Tibial artery (tissue), 4 donors: ENCODE measurements around the gene BMP10.

Source experiments
- DNase-seq, 2 donors: peaks; one replicate each; pipeline ENCODE4 v3.0.0-alpha.2; 2019
- H3K27ac ChIP-seq, 2 donors: fragments of 200-600 bp; sonication (generic) in 1 of 2; 1 replicate in 1 of 2; 2 replicates in 1 of 2; pipeline ENCODE4 v1.5.1; 2018 to 2019; ENCODE audit warnings: mild to moderate bottlenecking in 1 of 2
- H3K27me3 ChIP-seq, 2 donors: fragments of 200-600 bp; sonication (generic) in 1 of 2; one replicate each; pipeline versions ENCODE4 v1.5.1 to v1.6.0; 2016 to 2019
- H3K36me3 ChIP-seq, 3 donors: fragments of 200-600 bp; sonication (generic) in 2 of 3; one replicate each; pipeline ENCODE4 v1.5.1; 2016 to 2019; ENCODE audit warnings: mild to moderate bottlenecking in 2 of 3
- H3K4me1 ChIP-seq, 4 donors: fragments of 200-600 bp; sonication (generic) in 2 of 4; 1 replicate in 3 of 4; 2 replicates in 1 of 4; pipeline ENCODE4 v1.5.1; 2016 to 2019
- H3K4me3 ChIP-seq, 2 donors: fragments of 200-600 bp; sonication (generic) in 1 of 2; 1 replicate in 1 of 2; 2 replicates in 1 of 2; pipeline ENCODE4 v1.5.1; 2018 to 2019; ENCODE audit warnings: mild to moderate bottlenecking in 2 of 2
- H3K9me3 ChIP-seq, 3 donors: fragments of 200-600 bp; sonication (generic) in 1 of 3; one replicate each; pipeline ENCODE4 v1.5.1; 2016 to 2019
- intact Hi-C: fragments of 100-400 bp; cut with DNase I; formaldehyde crosslinking; loops from one replicate; pipeline ENCODE4 v1.15.0; 2023; ENCODE audit warnings: low total_unique reads
- TF ChIP-seq, protein P1 (sequence below), 2 experiments: fragments of 200-600 bp in 1 of 2; fragments of 450-650 bp in 1 of 2; IDR thresholded peaks; one replicate each; pipeline ENCODE4 v1.5.1; 2017 to 2019; ENCODE audit warnings: antibody characterized with exemption in 2 of 2, mild to moderate bottlenecking in 1 of 2, moderate library complexity in 1 of 2

The BMP10 gene

DNA sequence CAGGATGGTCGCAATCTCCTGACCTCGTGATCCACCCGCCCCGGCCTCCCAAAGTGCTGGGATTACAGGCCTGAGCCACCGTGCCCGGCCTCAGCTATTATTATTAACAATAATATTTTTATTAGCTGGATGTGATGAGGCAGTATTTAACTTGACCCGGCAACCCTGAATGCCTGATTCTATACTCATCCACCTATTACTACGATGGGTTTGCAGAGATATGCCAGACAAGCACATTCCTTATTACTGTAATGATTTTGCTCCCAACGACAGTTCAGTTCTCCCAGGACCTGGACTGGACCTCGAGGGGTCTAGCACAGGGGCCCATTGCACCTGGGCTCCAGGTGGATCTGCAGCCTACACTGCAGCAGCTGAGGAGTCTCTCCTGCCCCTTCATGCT lies 32.6 kb downstream of the BMP10 start:
- DNase-seq: no peak
- Histone ChIP-seq H3K9me3 (no peaks in the 10 kb centered on the region), H3K4me3 (no peak overlapping the region), H3K36me3 (no peaks in the 10 kb centered on the region), H3K4me1 (no peaks in the 10 kb centered on the region), H3K27me3 (no peaks in the 10 kb centered on the region), H3K27ac (no peak overlapping the region)
- TF ChIP-seq, protein P1, sequence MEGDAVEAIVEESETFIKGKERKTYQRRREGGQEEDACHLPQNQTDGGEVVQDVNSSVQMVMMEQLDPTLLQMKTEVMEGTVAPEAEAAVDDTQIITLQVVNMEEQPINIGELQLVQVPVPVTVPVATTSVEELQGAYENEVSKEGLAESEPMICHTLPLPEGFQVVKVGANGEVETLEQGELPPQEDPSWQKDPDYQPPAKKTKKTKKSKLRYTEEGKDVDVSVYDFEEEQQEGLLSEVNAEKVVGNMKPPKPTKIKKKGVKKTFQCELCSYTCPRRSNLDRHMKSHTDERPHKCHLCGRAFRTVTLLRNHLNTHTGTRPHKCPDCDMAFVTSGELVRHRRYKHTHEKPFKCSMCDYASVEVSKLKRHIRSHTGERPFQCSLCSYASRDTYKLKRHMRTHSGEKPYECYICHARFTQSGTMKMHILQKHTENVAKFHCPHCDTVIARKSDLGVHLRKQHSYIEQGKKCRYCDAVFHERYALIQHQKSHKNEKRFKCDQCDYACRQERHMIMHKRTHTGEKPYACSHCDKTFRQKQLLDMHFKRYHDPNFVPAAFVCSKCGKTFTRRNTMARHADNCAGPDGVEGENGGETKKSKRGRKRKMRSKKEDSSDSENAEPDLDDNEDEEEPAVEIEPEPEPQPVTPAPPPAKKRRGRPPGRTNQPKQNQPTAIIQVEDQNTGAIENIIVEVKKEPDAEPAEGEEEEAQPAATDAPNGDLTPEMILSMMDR (IDR thresholded peaks at IDR 0.05): no peak
- intact Hi-C loops: loop anchor here (5.0 kb wide), 1 partner anchor 86 kb away; no protein-coding TSS in a partner anchor

DNA sequence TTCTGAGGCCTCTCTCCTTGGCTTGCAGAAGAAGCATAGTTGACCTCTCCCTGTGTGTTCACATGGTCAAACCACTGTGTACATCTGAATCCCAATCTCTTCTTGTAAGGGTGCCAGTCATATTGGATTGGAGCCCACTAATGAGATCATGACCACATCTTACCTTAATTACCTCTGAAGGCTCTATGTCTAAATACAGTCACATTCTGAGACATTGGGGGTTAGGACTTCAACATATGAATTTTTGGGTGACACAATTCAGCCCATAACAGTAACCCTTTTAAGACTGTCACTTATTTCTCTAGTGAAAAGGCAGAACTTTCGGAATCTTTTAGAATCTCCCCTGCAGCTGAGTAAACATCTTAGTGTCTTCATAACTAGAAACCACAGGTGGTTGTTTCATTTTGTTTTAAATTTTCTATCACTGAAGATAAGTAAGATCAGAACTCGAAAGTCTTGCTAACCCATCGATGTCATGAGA lies 33.3 kb downstream of the BMP10 start:
- TF ChIP-seq, protein P1 (IDR thresholded peaks at IDR 0.05): no peak
- Histone ChIP-seq H3K4me3 (no peak overlapping the region), H3K27ac (no peak overlapping the region), H3K27me3 (no peaks in the 10 kb centered on the region), H3K4me1 (peaks cover 0 to 3% (median 1%) of the 10 kb centered on the region in 4 donors), H3K9me3 (no peaks in the 10 kb centered on the region), H3K36me3 (no peaks in the 10 kb centered on the region)
- intact Hi-C loops: loop anchor here (5.0 kb wide), 1 partner anchor 86 kb away; no protein-coding TSS in a partner anchor
- DNase-seq: no peak

DNA sequence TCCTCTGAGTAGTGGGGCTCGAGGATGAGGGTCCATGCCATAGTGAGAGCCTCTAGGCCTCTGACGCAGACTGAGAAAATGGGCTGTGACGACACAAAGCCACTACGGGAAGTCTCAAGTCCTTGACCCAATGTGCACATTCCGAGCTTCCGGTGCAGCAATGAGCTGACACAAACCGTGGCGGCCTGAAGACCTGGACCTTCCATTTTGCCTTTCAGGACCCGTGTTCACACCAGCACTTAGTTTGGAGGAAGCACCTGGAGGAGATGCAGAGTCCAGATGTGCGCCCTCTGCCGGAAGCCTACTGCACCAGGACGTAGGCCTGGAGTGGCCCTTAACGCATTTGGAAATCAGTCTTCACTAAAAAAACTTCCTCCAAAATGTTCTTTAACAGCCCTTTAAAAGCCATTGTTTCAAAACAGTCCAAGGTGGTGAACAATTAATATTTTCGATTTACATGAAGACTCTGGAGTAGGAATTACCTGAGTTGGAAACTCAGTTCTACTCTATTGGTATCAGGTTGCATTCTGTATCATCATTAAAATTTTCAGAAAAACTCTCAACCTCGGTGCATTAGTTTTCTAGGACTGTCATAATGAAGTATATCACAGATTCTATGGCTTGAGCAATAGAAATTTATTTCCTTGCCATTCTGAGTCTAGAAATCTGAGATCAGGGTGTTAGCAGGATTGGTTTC lies 33.9 kb downstream of the BMP10 start:
- Histone ChIP-seq H3K36me3 (no peaks in the 10 kb centered on the region), H3K27ac (no peak overlapping the region), H3K4me3 (no peak overlapping the region), H3K9me3 (no peaks in the 10 kb centered on the region), H3K4me1 (peaks cover 0 to 9% (median 5%) of the 10 kb centered on the region in 4 donors), H3K27me3 (no peaks in the 10 kb centered on the region)
- intact Hi-C loops: loop anchor here (5.0 kb wide), 1 partner anchor 85 kb away; no protein-coding TSS in a partner anchor
- TF ChIP-seq, protein P1 (IDR thresholded peaks at IDR 0.05): peak; percentile 56 to 57
- peak; percentile 69 to 74 for DNase-seq

DNA sequence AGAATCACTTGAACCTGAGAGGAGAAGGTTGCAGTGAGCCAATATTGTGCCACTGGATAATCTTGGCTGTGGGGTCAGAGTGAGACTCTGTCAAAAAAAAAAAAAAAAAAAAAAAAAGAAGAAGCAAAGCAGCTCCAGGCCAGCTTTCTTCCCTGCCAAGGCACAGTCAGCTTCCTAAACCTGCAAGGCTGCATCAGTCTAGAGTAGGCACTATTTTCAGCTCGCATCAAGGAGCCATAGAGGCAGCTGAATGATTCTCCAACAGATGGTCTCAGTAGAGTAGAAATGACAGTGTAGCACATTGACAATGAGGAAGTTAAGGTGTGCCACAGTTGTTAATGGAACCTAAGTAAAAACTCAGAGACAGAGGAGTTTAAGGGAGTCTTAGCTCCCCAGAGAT lies 35.6 kb downstream of the BMP10 start:
- Histone ChIP-seq H3K27ac (no peak overlapping the region), H3K9me3 (no peaks in the 10 kb centered on the region), H3K4me3 (no peak overlapping the region), H3K27me3 (no peaks in the 10 kb centered on the region), H3K36me3 (no peaks in the 10 kb centered on the region), H3K4me1 (peaks cover 0 to 26% (median 22%) of the 10 kb centered on the region in 4 donors)
- intact Hi-C loops: loop anchor here (5.0 kb wide), 1 partner anchor 83 kb away; no protein-coding TSS in a partner anchor
- TF ChIP-seq, protein P1 (IDR thresholded peaks at IDR 0.05): no peak
- DNase-seq: no peak

DNA sequence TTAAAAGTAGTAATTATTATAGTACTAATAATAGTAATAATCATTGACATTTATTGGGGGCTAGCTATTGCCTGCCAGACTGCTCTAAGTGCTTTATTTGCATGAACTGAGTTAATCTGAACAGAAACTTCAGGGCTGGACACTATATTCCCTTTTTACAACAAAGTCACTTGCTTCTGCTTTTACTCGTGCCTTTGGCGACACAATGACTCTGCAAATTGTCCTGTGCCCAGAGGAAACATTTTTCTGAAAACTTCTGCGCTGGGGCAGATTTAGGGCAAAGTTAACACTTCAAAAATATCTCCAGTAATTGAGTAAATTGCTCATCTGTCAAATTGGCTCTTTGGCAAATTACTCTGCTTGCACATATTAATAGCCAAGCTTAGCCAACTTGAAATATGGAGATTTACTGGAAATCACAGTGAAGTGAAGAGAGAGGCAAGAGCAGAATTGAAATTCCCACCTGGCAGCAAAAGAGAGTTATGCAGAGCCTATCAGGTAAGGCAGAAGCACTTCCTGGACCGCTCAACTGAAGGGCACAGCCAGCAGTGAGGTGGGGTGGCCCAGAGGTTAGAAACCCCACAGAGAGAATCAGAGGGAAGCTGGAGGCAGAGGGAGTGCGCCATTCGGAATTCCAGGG lies 36.3 kb downstream of the BMP10 start:
- no peak for DNase-seq
- Histone ChIP-seq H3K27ac (no peak overlapping the region), H3K36me3 (no peaks in the 10 kb centered on the region), H3K27me3 (no peaks in the 10 kb centered on the region), H3K9me3 (no peaks in the 10 kb centered on the region), H3K4me1 (peaks cover 0 to 33% (median 25%) of the 10 kb centered on the region in 4 donors), H3K4me3 (no peak overlapping the region)
- intact Hi-C loops: loop anchor here (5.0 kb wide), 1 partner anchor 83 kb away; no protein-coding TSS in a partner anchor
- TF ChIP-seq, protein P1 (IDR thresholded peaks at IDR 0.05): no peak
